Cerebellar nuclear complex (tissue), 1 donor: Measurements from ENCODE around the gene EDAR.

Experiments used
- DNase-seq, 2 experiments: peaks; one replicate each; lab custom pipeline; 2025; lab: John Stamatoyannopoulos, UW

EDAR gene

DNA sequence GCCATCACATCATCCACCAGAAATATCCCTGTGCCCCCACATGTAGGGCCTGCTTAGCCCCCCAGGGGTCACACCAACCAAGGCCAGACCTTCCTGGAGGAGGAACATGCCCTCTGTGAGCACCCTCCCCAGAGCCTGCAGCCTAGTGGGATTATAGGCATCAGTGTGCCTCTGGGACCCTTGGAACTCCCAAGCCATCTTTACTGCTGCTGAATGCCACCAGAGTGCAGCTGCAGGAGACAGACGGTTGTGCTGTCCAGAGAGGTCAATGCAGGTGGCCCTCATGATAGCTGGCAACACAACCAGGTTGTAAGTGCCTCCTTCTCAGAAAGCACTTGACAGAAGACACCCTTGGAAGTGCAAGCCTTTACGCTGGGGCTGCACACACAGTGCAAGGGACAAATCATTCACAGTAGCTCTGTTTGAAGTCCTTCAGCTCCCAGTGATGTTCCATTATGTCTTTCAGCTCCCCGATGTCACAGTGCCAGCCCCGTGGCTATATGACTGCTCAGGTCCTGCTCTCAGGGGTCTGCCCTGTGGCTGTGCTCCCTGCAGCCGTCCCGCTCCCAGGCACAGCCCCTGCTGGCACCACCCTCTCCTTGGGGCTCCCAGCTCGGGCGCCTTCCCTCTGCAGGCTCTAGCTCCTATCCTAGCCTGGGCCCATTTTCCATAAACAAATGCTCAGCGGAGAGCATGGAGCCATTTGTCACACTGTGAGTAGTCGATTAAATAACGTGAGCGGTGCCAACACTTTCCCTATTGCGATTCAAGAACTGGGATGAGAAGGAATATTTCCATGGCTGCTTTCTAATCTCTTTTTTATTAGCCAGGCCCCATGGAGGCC, 65.1 kb downstream of the EDAR start:
- DNase-seq = no peak

DNA sequence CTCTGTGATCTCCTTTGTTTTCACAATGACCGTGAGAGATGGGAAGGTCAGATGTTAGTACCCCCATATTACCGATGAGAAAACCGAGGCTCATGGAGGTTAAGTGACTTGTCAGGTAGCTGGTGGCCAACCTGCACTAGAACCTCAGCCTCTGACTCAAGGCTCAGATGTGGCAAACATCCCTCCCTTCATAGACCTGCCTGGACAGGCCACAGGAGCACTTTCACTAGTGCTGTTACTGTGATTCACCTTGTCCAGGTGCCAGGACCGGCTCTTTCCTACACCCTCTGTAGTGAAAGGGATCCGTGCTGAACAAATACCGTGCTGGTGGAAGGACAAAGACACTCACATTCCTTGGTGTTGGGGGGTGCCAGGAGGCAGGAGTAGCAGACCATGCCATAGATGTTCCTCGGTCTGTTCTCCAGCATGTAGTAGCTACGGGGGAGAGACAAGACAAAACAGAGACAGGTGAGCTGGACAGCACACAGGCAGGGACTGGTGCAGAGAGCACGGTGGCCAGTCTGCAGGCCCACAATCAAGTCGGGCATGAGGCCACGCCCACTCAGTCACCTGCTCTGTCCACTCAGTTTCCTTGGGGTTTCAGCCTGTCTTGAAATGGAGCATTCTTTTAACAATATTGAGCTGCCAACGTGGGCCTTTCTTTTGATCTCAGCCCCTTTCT, 65.9 kb downstream of the EDAR start:
- DNase-seq = no peak

DNA sequence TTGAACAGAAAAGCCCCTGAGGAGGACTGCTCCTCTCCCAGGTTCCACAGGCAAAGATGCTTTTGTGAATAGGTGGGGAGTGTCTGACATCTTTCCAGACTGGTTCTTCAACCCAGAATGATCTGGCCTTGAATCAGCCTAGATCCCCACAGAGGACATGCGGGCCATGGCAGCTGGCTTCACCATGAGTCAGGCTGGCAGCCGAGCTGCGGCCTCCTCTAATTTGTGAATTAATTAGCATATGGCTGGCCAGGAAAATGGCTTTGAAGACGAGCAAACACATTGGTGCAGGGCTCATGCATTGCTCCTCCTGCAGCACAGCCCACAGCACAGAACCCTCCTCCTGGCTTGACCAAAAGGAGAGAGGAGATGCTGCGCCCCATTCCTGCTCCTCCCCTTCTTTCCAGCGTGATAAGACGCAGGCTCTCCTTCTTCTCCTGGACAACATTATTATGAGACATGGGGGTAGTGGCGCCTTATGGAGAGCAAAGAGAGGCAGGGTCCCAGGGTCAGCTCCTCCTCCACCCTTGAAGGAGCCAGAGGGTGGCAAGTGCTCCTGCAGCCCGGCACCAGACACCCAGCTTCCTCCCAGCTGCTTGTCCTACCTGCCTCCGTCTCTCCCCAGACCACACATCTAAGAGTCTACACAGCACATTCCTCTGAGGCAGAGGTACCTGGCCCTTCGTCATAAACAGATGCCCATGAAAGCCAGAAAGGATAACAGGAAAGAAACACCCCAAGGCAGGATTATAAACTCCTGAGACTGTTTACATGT, 66.7 kb downstream of the EDAR start:
- no peak for DNase-seq

DNA sequence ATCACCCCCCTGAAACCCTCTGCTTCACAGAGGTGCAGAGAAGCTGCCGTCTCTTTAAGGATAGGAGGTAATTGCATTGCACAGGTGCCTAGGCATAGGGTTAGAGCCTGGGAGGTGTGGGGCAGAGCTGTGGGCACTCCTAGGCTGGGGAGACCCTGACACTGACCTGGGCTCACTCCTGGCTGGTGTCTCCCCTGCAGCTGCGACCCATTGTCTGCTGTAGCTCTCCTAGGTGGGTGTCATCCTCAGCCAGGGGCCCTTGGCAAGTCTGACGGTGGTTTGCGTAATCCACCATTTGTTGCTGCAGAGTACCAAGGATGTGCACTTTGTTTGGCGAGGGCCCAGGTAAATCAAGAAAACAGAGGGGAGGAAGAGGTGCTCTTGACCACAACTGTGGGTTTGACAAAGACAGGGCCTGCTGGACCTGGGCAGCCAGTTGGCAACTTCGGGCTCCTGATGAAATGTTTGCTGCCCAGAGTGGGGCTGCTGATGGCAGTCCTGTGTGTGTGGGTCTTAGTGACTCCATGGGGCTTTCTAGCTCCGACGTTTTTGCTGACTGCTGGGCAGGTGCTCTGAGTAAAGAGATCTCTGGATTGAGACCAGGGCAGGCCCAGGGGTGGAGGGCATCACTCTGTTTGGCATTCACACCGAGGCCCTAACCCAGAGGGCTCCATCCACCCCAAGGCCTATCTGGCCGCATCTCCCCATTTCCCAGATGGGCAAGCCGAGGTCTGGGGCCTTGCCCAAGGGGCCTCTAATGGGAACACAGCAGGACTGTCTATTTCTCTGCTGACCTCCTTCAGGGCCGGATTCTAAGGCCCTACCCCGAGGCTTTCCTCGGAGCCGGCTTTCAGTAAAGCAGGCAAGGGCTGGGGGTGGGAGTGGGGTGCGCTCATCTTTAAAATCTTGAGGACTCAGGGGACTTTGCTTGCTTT, 67.7 kb downstream of the EDAR start:
- no peak for DNase-seq

DNA sequence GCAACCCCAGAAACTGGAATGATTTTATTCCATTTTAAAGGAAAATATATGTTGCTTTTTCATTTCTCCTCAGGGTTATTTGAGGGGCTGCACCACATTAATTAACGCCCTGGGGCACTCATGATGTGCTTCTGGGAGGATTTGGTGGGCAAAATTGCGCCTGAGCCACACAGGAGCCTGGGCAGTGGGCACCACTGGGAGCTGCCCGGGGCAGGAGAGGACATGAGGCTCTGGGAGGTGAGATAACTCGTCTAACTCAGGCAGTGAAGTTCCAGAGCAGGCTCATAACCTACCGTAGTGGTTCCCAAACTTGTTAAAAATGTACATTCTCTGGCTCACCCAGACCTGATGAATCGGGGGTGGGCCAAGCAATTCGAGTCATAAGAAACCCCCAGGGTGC, 68.3 kb downstream of the EDAR start:
- no peak for DNase-seq

DNA sequence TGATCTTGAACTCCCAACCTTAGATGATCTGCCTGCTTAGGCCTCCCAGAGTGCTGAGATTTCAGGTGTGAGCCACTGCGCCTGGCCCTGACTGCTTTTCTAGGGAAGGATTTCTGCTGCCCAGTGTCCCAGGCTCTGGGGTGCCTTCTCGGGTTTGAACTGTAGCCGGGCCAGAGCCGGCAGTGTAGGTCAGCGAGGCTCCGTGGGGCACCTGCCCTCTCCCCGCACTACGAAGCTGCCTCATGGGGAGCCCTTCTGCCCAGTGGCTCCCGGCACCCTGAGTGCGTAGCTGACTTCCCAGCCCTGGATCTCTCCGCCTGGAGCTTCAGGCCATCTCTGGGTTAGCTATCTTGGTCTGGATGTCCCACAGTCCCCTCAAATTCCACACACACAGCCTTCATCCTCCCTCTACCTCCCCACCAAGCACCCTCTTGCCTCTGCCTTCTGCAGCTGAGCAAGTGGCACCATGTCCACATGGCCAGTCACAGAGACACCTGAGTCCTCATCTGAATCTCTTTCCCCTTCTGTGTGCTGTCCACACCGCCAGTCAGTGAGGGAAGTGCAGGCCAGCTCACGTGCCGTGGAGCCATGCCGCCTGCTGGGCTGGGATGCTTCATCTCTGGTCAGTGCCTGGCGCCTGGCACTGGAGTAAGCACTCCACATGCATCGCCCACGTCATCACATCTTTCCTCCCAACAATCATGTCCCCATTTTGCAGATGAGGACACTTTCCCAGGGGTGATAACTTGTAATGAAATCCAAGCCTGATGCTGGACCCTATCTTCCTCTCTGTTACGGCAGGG, 69.2 kb downstream of the EDAR start:
- no peak for DNase-seq

DNA sequence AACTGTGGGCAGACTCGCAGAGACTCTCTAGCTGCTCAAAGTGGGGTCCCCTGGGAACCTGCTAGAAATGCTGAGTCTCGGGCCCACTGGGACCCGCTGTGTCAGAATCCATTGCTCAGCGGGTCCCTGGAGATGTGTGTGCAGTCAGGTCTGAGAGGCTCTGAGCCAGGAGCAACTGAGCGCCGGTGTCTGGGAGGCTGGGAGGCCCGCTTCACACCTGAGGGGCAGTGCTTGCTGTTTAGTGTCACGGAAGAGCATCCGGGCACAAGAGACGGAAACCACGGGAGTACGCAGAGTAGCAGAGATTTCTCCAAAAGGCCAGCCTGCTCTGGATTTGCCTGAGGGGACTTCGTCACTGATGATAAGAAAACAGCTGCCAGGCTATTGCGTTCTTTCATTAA, 70.1 kb downstream of the EDAR start:
- no peak for DNase-seq

DNA sequence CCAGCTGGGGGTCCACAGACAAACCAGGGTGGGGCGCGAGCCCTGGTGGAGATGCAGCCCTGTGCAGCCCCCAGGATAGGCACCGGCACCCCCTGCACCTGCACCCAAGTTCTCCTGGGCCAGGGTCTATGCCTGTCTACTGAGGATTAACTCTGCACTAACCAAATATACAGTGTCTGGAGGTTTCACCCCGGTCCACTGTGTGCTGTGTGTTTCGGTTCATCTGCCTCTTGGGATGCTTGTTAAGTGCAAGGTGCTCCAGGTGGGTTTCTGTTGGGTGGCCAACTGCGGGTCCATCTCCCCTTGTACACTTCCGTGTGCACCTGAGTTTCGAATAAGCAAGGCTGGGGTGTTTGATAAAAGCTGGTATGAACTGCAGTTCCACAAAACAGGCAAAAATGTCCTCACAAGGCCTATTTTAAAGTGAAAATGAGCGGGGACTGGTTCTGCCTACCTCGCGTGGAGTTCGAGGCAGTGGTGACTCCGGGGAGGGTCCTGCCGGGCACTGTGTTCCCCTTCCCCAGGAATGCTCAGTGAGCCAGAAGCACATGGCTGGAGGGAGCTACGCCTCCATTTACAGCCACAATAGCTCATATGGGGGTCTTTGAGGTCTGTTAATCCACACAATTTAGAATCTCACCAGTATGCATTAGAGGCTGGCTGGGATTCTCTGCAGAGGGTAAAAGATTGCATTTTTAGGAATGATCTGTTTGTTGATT, 70.7 kb downstream of the EDAR start:
- DNase-seq = no peak

DNA sequence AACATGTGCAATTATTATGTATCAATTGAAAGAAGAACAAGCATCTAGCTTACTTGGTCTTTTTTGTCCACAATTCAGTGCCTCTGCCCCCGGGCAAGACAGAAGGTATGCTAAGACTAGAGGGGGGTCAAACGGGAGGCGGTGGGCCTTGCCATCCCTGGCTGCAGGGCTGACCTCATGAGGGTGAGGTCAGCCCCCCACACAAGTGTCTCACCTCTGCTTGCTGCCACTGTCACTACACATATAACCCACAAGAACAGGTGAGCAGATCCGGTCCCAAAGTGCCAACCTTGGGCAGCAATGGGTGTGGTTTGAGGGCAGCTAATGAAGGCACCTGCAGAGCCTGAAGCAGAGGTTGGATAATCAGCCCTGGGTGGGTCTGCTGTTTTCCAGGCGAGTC, 71.5 kb downstream of the EDAR start:
- no peak for DNase-seq

DNA sequence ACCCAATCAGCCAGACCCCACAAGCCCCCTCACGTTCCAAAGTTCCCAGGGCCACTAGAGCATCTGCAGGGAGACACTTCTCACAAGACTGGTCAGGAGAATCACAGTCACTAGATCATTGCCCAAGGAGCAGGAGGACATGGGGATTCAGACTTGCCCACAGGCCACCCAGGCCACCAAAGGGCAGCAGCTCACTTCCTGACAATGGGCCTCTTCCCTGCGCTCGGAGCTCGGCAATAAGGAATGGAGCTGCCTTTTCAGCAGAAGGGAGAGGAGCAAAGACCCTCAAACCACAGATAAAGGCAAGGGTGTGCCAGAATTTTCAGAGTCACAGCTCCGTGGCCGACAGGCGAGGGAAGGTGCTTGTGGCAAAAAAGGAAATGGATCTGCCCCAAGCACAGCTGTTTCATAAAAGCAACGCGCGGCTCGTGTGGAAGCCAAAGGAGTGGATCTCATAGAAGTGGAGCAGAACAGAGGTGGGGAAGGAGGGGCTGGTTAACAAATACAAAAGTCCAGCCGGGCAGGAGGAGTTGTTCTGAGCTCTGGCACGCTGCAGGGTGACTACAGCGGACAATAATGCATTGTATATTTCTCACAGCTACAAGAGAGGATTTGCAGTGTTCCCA, 72.1 kb downstream of the EDAR start:
- DNase-seq = no peak

DNA sequence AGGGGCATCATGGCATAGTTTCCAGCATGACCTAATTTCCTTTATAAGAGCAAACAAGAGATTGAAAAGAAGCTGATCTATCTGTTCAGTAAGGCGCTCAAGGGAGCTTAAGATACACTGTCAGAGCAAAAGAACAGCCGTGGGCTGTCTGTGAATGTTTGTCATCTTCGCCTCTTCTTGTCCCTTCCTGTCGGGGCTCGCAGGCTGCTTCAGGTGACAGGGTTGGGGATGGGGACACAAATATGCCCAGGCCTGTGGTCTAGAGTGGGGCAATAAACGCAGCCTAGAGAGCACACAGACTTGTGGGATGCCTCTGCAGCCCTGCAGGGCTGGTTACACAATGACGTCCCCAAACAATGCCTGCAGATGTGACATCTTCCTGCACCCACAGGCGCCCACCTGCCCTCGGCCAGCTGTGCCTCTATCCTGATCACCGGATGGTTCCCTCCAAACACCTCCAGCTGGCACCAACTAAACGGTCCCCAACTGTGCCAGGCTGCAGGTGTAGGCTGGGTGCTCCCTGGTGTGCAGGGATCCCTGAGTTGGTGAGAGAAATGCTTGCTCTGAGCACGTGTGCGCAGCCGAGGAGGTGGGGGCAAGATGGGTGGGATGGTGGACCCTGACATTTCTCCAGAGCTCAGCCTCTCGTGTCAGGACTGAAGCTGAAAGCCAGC, 72.8 kb downstream of the EDAR start:
- no peak for DNase-seq

DNA sequence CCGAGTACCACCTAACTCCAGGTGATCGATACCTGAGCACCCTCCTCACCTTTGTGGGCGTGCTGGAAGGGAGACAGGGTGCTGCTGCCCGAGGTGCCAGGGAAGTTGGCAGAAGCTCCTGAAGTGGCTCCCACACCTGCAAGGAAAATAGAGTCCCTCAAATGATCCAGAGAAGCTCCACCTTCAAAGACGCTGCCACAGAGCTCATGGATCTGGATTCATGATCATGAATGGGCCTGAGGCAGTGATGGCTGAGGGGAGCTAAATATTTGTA, 76.5 kb downstream of the EDAR start:
- no peak for DNase-seq

DNA sequence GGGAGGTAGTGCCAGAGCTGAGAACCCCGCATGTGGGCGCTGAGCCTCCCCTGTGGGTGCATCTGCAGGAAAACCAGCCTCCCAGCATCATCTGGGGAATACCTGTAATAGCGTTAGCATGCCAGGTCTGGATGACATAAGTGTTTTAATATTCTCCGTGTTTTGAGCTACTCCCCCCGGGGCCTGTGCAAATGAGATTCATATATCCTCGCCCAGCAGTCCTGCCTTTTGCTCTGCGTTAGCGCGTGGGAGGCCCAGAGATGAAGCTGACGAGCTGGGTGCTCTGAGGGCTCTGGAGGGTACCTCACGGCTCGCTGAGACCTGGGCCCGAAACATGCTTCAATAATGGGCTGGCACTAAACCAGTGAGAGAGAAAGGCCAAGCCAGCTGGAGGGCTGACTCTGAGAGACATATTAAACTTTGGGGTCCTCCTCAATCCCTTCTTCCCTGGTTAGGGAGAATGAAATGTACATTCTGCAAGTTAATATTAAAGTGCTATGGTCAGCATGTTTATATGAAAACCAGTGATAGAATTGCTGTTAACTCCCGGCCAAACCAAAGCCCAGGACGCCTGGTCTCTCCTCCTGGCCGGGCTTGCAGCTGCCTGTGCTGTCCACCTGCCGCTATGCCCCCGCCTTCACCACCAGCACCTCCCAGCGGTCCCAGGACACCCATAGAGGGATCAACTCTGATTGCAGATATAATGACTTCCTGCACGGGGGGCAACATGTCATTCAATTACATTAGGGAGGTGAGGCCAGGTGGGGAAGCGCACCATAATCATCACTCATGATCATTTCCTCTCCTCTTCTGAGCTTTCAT, 77.0 kb downstream of the EDAR start:
- no peak for DNase-seq

DNA sequence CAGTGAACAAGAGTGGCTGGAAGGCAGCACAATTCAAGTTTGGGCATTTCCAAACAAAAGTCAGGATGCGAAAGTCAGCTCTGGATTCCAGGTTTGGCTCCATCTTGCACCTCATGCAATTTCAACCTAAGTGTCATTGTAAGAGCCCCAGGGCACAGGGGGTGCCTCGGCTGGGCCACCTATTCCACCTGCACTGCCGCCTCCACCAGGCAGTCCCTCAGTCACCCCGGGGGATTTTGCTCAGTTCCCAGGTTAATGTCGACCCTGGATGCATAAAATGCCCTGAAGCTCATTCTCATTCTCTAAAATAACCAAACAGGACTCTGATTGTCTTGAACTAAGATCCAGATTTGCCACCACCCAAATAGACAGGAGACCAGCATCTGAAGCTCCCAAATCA, 77.6 kb downstream of the EDAR start:
- no peak for DNase-seq

DNA sequence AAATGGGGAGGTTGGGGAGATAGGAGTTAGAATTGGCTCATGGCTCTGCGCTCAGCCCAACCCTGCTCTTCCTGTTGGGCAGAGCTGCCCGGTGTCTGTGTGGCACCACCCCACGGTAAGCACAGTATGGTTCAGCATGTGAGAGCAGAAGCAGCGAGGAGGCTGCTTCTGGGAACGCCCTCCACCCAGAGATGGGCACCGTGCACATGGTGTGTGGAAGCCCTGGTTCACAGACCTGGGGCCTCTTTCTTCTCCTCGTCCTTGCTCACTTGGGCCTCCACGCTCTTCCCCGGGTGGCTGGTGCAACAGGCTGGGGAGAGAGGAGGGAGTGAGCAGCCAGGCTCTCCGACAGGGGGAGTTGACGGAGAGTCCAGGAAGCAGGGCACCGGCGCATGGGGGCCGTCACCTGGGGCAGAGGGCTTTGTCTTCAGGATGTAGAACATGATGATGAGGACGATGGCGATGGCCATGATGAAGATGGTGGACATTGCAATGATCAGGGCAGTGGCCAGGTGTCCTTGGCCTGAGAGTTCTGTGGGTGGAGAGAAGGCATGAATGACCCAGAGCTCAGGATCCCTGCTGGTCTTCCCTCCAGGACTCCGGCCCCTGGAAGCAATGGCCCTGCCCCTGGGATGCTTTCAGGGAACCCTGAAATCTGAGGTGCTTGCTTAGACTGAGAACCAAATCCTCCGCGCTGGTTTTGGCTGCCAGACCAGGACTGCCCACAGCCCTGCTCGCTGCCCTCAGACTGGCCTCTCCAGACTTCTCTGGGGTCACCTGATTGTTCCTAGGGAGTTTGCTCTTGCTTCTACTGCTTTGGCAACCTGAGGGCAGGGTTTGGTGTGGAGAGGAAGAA, 78.3 kb downstream of the EDAR start:
- no peak for DNase-seq

DNA sequence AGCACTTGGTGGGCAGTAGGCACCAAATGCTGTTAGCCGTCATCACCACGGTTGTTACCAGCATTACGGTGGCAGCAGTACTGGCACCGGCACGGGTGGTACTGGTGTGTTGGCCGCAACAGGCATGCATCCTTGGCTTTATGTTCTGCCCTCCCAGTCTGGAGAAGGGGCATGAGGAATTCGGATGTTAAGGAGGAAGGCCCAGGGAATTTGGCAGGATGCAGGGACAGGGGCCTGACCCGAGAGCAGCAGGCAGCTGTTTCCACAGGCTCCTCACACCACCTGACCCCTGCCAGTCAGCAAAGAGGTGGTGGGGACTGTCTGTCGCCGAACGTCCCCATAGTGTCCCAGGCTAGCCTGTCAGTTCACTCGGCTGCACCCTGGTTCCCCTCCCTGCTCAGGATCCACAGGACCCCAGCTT, 79.0 kb downstream of the EDAR start:
- no peak for DNase-seq

DNA sequence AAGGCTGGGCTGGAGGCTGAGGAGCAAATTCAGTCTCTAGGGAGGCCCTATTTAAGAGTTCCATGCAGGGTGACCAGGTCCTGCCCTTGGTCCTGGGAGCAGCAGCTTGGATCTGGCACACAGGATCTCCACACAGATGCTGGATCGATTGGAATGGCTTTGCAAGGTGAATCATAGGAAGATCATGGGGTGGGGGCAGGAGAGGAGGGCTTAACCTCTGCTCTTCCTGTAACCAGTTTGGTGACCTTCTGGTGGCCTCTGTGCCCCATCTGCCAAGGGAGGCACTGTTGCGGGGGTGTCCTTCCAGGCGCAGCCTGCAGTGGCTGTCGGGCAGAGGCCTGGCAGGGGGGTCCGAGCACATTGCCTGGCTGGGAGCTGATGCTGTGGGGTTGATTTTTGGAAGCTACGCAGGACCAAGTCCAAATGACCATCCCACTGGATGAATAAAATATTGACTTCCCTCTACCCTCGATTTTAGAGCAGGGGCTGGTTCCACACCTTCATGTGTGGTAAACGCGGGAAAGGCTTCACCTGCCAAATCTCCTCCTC, 79.7 kb downstream of the EDAR start:
- DNase-seq = no peak
